GM19468 (cell line): ENCODE data around the gene RGS9.
"Not testable (repeated sequence)": the region's sequence is repeated elsewhere in the genome, so short reads cannot be mapped to it uniquely, and the experiment has no call there.

ENCODE experiments used
- ATAC-seq: cut with Tn5 transposase; IDR thresholded peaks from one replicate; pipeline ENCODE4 v1.9.1; 2021; ENCODE audit warnings: mild to moderate bottlenecking, moderate library complexity, moderate number of reproducible peaks; ENCODE audit not compliant: unreplicated experiment; ENCODE audit errors: extremely low read depth

Gene RGS9

DNA sequence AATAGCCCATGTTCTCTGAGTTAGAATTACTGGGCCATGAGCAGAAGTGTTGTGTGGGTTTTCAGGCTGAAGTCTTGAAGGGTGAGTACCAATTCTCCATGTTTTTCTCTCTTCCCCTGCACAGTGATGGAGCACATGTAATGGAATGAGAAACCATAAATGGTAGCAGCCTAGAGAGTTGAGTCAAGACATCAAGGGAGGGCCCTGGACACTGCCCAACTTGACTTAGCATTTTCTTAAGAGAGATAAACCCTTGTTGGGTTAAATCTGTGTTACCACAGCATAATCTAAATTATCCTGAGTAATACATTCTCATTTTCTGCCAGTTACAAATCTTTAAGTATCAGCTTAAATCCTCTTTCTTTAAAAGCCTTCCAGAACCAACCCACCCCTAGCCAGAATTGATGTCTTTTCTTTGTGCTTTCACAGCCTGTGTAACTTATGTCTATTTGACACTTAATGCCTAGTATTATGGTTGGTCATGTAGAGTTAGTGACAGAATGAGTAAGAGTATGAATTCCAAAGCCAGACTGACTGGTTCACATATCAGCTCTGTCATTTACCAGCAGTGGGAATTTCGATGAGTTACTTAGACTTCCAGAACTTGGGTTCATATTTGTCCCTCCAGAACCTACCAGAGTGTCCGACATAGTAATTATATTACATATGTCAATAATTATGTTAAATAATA is 27.0 kb upstream of the RGS9 start:
- ATAC-seq: no peak

DNA sequence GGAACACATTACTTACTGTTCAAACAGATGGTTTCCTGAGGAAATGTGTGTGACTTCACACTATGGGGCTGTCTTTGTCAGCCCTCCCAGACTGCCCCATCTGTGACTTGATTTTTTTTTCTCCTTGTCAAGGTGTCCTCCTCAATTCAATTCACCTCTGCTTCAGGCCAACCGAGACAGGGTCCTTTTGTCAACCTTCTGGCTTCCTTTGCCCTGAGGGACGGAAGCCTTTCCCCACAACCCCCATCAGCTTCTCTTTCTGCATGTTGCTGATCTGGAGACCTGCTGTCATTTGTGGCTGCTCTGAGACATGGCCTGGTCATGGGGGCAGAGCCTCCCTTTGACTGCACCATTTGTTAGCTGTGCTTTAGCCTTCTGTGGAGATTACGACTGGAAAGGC is 21.3 kb upstream of the RGS9 start:
- no peak for ATAC-seq

DNA sequence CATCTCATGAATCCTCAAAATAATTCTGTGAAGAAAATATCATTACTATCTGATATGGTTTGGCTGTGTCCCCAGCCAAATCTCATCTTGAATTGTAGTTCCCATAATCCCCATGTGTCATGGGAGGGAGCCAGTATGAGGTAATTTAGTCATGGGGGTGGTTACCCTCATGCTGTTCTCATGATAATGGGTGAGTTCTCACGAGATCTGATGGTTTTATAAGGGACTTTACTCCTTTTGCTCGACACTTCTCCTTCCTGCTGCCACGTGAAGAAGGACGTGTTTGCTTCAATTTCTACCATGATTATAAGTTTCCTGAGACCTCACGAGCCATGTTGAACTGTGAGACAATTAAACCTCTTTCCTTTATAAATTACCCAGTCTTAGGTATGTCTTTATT is 20.7 kb upstream of the RGS9 start:
- ATAC-seq: not testable (repeated sequence)

DNA sequence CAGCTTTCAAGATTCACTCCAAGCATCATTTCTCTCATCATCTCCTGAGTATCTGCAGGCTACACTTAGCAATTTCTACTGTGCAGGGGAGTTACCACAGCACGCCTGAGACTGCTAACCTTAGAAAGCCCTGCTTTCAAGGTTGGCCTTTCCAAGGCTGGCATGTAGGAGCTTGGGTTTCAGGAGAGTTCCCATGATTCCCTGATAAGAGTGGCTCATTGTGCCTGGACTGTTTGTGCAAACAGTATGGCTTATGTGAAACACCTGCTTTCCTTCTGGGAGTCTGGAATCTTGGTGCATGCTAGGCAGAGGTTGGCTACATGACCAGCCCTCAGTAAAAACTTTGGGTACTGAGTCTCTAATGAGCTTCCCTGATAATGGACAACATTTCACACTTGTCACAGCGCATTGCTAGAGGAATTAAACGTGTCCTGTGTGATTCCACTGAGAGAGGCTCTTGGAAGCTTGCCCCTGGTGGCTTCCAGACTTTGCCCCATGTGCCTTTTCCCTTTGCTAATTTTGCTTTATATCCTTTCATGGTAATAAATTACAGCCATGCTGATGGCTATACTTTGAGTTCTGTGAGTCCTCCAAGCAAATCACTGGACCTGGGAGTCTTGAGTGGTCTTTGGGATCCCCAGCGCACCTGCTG is 19.7 kb upstream of the RGS9 start:
- ATAC-seq: no peak

DNA sequence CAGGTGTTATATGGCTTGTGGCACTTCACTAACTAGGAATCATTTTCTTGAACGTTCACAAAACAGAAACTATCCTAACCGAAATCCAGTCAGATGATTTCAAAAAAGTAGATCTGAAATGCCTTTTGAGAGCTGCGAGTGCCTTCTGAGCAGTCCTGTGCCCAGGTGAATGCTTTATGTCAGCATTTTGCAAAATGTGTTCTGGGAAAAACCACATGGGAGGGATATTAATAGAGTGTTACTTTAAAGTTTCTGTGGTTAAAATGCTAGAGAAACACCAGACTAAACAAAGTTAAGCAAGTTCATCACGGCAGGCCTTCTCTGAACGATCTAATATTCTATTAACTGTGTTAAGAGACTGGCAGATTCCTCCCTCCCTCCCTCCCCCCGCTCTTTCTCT is 15.8 kb upstream of the RGS9 start:
- ATAC-seq: no peak

DNA sequence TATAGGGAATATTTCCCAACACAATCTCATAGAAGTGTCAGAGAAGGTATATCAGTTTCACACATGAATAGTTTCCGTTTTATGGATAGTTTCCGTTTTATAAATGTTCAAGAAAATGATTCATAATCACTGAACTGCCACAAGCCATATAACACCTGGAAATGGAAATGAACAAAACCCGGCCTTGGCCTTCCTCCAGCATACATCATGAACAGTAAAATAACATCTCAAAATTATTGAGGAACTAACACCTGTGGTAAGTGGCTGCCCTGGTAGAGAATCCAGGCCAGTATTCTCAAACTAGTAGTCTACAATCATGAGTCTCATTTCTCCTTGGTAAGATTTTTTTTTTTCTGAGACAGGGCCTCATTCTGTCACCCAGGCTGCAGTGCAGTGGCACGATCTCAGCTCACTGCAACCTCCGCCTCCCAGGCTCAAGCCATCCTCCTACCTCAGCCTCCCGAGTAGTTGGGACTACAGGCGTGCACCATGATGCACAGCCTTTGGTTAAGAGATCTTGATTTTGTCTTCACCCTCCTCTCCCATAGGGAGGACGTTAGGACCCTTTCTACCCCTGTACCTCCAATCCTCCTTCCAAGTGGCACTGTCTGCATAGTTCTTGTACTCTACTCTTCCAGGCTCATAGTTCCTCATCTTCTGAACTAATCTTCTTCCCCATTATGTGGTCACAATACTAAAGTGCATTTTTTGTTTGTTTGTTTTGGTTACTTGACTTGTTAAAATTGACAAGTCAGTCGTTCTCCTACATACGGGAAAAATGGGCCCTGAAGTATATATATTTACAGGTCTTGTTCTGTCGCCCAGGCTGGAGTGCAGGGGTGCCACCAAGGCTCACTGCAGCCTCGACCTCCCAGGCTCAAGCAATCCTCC is 15.0 kb upstream of the RGS9 start:
- ATAC-seq: no peak

DNA sequence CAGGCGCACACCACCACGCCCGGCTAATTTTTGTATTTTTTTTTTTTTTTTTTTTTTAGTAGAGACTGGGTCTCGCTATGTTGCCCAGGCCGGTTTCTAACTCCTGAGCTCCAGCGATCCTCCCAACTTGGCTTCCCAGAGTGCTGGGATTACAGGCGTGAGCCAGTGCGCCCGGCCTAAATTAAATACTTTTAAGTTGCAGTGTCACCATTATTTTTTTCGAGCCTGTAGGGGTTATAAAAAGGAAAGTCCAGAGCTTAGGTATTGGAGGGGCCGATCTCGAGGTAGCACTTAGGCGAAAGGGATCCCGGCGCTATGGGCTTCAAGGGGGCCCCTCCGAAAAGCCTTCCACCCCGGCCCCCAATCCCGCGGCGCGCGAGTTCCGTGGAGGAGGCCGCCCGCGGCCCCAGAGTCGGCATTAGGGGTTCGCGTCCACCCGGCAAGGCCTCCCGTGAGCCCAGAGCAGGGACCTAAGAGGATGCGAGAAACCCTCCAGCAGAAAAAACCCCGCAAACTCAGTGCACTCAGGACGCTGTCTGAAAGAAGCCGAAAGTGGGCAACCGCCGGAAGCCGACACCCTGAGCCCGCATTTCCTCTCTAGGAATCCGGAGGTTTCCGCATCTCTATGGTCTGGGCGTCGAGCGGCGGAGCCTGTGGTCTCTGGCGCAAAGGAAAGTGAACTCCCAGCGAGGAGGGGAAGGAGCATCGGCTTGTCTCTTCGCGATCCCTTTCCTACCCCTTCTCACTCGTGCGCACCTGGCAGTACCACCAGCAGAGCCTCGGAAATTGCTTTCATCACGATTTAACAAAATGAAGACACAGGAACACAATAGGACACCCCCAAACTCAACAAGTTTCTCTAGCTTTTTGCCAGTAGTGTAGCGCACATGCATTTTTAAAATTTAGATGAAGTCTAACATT is 14.1 kb upstream of the RGS9 start:
- ATAC-seq: peak; percentile 27

DNA sequence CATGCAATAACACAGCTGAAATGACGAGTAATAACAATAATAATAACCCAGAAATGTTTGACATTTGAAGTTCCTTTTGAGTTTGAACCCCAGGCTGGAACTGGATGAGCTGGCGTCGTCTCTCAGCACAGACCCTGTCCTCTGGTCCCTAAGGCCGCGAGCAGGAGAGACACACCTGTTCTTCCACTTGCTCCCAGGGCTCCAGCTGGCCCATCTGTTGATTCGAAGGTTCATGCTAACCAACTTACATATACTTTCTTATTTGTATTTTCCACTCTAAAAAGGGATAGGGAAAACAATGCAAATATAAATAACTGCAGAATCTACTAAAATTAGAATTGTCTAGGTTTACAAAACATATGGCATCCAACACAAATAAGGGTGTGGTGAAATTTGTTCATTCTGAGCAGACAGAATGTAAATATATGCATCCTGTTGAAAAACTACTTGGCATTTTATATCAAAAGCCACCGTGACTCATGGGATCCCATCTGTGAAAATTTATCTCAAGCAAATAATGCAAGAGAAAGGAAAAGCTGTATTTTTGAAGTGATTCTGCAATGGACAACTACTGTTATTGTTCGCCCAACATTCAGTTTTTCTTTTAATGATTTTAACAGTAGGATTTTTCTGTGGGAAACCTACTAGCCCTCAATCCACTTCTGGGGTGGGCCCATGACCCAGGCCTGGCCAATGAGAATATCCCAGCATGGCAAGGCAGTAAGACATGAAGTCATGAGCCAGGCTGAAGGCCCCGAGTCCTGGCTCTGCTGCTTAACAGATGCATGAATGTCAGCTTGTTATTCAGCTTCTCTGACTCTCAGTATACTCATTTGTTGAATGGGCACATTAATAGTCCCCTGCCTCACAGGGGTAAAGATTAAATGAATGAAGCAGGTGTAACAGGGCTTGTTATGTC is 13.2 kb upstream of the RGS9 start:
- ATAC-seq: no peak

DNA sequence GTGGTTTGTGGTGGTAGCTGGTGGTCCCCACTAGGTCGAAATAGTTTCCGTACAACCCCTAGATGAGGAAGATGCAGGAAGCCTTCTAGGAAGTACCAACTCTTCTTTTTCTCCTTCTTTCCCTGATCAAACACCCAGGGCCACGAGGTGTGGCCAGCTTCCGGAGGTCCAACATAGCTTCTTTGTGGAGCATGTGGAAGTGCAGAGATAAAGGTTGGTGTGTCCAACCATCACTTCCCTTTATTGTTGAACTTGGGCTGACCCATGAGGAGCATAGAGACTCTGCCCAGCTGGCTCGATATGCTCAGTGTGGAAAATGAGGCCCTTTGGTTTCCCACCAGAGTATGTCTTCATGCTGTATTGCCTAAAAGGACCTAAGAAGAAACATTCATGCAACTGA is 6.3 kb upstream of the RGS9 start:
- ATAC-seq: no peak

DNA sequence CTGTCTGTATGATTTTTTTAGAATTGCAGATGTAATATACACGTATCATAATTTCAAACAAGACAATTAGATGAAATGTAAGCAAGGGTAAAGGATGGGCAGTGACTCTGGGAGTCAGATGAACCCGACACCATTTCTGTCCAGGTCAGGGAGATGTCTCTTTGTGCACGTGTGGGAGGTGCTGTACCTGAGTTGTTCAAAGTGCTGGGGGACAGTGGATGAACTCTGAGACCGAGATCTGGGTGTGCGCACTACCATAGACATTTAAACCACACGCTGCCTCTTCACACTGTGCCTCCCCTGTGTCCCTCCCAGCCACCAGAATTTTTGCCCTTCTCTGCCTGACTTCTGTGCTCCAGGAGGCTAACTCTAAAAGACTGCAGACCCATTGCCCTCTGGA is 5.9 kb upstream of the RGS9 start:
- ATAC-seq: no peak

DNA sequence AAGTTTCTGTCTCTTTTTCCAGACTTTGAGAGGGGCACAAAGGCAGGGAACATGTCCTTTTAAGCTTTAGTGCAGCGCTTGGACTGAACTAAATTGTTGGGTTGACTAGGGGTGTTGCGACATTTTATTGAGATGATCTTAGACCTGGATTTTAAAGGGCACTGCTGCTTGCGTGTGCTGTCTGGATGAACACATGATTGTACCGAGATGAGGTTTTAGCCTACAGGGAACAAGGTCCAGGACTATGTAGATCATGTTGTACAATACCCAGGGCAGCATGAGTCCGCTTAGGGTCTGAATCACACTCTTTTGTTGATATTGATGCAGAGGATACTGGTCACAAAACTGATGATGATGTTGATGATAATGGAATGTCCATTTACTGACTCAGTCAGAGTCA is 5.2 kb upstream of the RGS9 start:
- no peak for ATAC-seq

DNA sequence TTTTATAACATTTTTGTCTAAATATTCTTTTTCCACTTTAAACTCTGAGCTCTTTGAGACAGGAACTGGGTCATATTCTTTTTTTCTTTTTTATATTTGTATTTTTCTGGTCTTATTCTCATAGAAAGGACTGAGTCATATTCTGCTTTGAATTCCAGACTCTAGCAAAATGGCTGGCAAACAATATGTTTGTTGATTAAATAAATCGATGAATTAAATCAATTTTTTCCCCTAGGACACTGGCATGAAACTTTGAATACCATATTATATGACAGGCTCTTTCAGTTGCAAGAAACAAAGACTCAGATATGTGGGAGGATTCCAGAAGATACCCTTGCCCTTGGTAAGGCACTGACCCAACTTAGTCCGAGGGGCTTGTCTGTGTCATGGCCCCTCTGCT is 3.1 kb upstream of the RGS9 start:
- no peak for ATAC-seq

DNA sequence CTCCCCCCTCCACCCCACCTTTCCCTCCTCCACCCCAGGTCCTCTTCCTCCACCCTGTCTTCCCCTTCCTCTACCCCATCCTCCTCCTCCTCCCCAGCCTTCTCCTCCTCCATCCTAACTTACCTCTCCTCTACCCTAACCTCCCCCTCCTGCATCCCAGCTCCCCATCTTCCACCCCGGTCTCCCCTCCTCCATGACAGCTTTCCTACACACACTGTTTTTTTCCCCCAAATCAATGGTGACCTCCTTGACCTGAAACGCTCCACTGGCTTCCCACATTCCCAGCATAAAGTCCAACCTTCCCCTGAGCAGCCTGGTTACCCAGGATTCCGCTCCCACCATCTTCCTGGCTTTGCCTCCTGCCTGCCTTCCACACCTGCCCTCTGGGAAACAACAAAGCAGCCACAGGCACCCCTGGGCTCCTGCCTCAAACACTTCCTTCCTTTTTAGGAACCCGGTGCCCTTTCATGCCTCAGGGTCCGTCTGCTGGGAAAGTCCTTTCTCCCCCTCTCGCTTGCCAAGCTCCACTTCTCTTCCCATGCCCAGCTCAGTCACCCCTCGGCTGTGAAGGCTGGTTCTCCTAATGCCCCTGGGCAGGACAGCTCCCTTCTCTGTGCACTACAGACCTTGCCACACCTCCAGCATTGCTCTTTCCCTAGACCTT is 2.1 kb downstream of the RGS9 start:
- no peak for ATAC-seq

DNA sequence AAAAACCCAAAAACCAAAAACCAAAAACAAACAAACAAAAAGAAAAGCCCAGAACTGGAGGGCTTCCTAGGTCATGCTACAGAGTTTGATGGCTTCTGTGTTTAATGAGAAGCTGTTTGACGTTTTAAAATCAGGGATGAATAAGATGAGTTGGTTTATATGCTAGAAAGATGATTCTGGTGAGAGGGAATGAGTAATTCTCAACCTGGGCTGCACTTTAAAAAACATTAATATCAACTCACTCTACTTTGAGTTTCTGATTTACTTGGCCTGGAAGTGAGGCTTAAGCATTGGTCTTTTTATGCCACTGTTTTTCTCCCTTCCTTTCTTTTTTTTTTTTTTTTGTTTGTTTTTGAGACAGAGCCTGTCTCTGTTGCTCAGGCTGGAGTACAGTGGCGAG is 5.1 kb downstream of the RGS9 start:
- ATAC-seq: no peak

DNA sequence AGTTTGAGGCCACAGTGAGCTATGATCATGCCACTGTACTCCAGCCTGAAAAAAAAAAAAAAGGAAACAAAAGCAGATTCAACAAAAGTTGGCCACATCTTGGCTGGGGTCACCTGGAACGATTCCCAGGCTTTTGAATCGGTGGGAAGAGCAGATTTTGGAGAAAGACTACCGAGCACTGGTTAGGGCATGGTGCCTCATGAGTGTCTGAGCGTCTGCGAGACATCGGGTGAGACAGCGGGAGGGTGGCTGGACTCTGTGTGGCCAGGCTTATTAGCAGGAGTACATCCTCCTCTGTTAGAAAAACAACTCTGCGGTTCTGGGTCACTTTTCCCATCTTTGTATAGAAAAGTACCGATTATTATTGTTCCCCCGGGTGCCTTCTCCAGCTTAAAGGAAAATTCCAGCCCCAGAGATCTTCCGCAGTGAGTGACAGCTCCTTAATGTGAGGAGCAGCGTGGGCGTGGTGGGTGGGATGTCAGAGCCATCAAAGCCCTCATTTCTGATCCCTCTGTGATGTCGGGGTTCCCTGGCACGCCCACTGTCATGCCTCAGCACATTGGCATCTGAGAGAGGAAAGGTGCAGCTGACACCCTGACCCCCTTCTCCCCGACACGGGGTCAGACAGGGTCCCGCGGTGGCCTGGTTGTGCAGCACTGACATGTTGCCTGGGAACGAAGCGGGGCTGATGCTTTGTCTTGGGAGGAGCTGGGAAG is 6.9 kb downstream of the RGS9 start:
- ATAC-seq: no peak

DNA sequence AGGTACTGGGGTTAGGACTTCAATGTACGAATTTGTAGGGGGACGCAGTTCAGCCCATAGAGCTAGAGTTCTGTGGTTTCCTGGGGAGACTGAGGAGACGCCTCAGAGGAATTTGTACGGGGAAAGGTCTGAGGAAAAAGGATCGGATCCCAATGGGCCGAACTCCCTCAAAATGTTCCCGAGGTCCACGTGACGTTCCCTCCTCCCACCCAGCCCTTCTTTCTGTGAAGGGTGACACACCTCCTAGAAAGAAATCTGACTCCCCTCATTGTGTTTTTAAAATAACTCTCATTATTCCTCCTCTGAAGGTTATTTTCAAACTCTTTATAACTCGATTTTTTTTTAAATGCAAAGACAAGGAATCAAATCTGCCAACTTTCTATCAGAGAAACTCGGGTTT is 8.6 kb downstream of the RGS9 start:
- no peak for ATAC-seq

DNA sequence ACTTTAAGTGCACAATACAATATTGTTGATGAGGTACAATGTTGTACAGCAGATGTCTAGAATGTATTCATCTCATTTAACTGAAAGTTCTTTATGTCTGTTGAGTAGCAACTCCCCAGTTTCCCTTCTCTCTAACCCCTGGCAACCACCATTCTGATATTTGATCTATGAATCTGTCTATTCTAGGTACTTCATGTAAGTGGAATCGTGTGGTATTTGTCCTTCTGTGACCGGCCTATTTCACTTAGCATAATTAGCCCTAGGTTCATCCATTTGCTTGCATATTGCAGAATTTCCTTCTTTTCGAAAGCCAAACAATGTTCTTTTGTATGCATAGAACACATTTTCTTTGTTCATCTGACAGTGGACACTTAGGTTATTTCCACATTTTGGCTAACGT is 10.8 kb downstream of the RGS9 start:
- ATAC-seq: no peak
